Smooth muscle cell of bladder (primary cell): ENCODE results near the gene ECPAS. TPM values are rescaled to one million over a fixed set of nuclear protein-coding genes. Genes with fewer than 3 reads are reported as not detected.

Source experiments
- total RNA-seq: library from RNA; depleted of rRNA; stranded (reverse); fragments of >200 nt; gene quantifications from 2 replicates; pipeline ENCODE4 v1.2.3, GENCODE V29; 2014

The ECPAS gene
- total RNA-seq = 110 and 118 TPM in 2 replicates

GRCh38 chr9:111483858-111484571 is at the start of gene ECPAS:
Gene ECPAS (minus strand): TSS chr9:111484383. CDS start chr9:111472918, 11,465 bp downstream.

GRCh38 chr9:111525056-111525977 is 41.1 kb upstream of the ECPAS start, which contains the start of gene ZNF483:
Gene ZNF483 (plus strand): TSS chr9:111525179. CDS start chr9:111527396, 2,217 bp downstream.

GRCh38 chr9:111330124-111330523 is 154.1 kb downstream of the ECPAS start, which contains the start of gene OR2K2:
Gene OR2K2 (minus strand): TSS chr9:111330224. CDS start chr9:111328433, 1,791 bp downstream.

Other genes with a start within 250 kb of the ECPAS start
- not detected in 2 replicates for gene OR2K2, start 154.2 kb downstream of the ECPAS start, total RNA-seq
- 1.00 and 2.2 TPM in 2 replicates for gene ZNF483, start 40.8 kb upstream of the ECPAS start, total RNA-seq
- 115 and 157 TPM in 2 replicates for gene PTGR1, start 115.3 kb upstream of the ECPAS start, total RNA-seq
- 8.5 and 10.5 TPM in 2 replicates for gene DNAJC25, start 147.0 kb upstream of the ECPAS start, total RNA-seq
- 56.3 and 71.1 TPM in 2 replicates for gene GNG10, start 177.2 kb upstream of the ECPAS start, total RNA-seq